D721Med (cell line): ENCODE results near the gene PLCB1.

ENCODE experiments used
- DNase-seq: peaks from one replicate; pipeline ENCODE4 v3.0.0; 2011; ENCODE audit warnings: low spot score; ENCODE audit not compliant: insufficient read length
- FAIRE-seq: peaks from 2 replicates; lab custom pipeline; 2011; peaks lifted over from hg19 to GRCh38; lab: Jason Lieb, UNC
- CTCF ChIP-seq: IDR thresholded peaks from 2 replicates; pipeline ENCODE4 v1.5.1; 2012; ENCODE audit warnings: mild to moderate bottlenecking, control low read depth; ENCODE audit not compliant: insufficient read depth; ENCODE audit errors: missing control alignments

Gene PLCB1

GRCh38 chr20:8366303-8366923, 234.3 kb downstream of the PLCB1 start:
- no peak for DNase-seq
- FAIRE-seq = no peak
- no peak for TF ChIP-seq CTCF

- DNase-seq (no peak), FAIRE-seq (no peak)
Observed at GRCh38 chr20:8367689-8368088, 235.6 kb downstream of the PLCB1 start.

GRCh38 chr20:8368670-8369069, 236.6 kb downstream of the PLCB1 start:
- no peak for FAIRE-seq
- no peak for TF ChIP-seq CTCF
- no peak for DNase-seq

More at GRCh38 chr20:8367689-8368088, 235.6 kb downstream of the PLCB1 start:
- no peak for TF ChIP-seq CTCF

- FAIRE-seq (no peak), DNase-seq (no peak)
- no peak for TF ChIP-seq CTCF
Observed at GRCh38 chr20:8369311-8369710, 237.2 kb downstream of the PLCB1 start.

GRCh38 chr20:8370774-8371173, 238.7 kb downstream of the PLCB1 start:
- FAIRE-seq = no peak
- TF ChIP-seq CTCF = no peak
- DNase-seq = no peak

GRCh38 chr20:8372824-8373380, 240.8 kb downstream of the PLCB1 start:
- TF ChIP-seq CTCF = no peak
- DNase-seq = no peak
- FAIRE-seq = no peak

GRCh38 chr20:8373579-8373978, 241.5 kb downstream of the PLCB1 start:
- FAIRE-seq = no peak
- no peak for DNase-seq
- no peak for TF ChIP-seq CTCF
